Astrocyte of the spinal cord (primary cell): ENCODE measurements around the gene ARMC6.
"Not testable (repeated sequence)": the region's sequence is repeated elsewhere in the genome, so short reads cannot be mapped to it uniquely, and the experiment has no call there.

Experiments
- DNase-seq: peaks from one replicate; pipeline ENCODE4 v3.0.0; 2011; ENCODE audit warnings: low read depth, low spot score
- H3K4me3 ChIP-seq: 2 replicates; pipeline ENCODE4 v1.5.1; 2011; ENCODE audit warnings: low read depth, mild to moderate bottlenecking, low read length, moderate library complexity
- in situ Hi-C: cut with HindIII; loops from 2 replicates; pipeline ENCODE4 v1.10.0; 2017; ENCODE audit warnings: low sequenced_read_pairs
- TF ChIP-seq, protein P1 (sequence below): IDR thresholded peaks from 2 replicates; pipeline ENCODE4 v1.5.1; 2012; ENCODE audit warnings: low read depth, mild to moderate bottlenecking, low read length, inconsistent platforms

ARMC6 gene

DNA sequence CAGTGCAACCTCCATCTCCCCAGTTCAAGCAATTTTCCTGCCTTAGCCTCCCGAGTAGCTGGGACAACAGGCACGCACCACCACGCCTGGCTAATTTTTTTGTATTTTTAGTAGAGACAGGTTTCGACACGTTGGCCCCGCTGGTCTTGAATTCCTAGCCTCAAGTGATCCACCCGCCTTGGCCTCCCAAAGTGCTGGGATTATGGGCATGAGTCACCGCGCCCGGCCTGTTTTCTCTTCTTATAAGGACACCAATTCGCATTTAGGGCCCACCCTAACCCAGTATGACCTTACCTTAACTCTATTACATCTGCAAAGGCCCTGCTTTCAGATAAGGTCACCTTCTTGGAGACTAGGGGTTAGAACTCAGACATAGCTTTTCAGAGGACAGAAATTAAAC lies 69.8 kb downstream of the ARMC6 start:
- DNase-seq, result no peak
- TF ChIP-seq, protein P1, sequence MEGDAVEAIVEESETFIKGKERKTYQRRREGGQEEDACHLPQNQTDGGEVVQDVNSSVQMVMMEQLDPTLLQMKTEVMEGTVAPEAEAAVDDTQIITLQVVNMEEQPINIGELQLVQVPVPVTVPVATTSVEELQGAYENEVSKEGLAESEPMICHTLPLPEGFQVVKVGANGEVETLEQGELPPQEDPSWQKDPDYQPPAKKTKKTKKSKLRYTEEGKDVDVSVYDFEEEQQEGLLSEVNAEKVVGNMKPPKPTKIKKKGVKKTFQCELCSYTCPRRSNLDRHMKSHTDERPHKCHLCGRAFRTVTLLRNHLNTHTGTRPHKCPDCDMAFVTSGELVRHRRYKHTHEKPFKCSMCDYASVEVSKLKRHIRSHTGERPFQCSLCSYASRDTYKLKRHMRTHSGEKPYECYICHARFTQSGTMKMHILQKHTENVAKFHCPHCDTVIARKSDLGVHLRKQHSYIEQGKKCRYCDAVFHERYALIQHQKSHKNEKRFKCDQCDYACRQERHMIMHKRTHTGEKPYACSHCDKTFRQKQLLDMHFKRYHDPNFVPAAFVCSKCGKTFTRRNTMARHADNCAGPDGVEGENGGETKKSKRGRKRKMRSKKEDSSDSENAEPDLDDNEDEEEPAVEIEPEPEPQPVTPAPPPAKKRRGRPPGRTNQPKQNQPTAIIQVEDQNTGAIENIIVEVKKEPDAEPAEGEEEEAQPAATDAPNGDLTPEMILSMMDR, result no peak
- in situ Hi-C loops, result no loop called here
- H3K4me3 ChIP-seq, result no peak overlapping the region

DNA sequence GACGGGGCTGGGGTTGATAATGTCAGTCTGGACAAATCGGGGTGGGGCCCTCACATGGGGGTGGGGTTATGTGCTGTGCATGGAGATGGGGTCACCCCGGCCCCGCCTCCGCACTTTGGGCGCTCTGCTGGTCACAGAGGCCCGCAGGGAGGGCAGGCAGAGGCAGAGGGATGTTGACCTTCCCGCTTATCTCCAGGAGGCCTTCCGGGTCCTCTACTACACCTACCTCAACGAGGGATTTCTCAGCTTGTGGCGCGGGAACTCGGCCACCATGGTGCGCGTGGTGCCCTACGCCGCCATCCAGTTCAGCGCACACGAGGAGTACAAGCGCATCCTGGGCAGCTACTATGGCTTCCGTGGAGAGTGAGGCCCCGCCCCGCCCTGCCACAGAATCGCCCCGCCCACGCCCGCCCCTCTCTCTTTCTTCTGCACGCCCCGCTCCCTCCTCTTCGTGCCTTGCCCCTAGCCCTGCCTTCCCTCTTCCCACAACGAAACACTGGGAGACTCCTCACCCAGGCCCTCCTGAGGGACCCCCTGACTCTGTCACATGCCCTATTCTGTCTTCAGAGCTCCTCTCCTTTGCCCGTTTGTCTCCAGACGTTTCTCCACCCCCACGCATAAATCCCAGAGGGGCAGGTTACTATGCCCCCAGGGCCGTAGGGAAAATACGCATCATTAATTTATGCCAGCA lies 72.1 kb downstream of the ARMC6 start:
- peak; percentile 47 for DNase-seq
- in situ Hi-C loops, result no loop called here
- TF ChIP-seq, protein P1, result no peak
- H3K4me3 ChIP-seq, result peak overlapping the region; percentile 37

DNA sequence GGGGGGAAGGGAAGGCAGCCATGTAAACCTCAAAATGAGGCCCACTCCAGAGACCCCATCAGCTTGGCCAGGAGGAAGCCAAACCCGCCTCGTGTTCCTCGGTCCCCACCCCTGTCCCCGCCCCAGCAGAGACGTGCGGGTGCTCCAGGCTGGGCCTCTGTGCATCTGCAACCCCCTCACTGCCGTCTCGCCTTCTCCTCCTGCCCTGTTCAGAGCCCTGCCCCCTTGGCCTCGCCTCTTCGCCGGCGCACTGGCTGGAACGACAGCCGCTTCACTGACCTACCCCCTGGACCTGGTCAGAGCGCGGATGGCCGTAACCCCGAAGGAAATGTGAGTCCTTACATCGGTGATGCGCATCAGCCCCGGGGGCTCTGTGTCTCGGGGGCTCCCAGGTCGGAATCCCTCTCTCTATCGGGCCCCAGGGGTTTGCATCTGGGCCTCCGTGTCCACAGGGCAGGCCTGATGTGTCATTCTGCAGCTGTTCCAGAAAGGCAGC lies 72.7 kb downstream of the ARMC6 start:
- TF ChIP-seq, protein P1, result no peak
- in situ Hi-C loops, result no loop called here
- DNase-seq, result no peak
- peak overlapping the region; percentile 37 for H3K4me3 ChIP-seq

DNA sequence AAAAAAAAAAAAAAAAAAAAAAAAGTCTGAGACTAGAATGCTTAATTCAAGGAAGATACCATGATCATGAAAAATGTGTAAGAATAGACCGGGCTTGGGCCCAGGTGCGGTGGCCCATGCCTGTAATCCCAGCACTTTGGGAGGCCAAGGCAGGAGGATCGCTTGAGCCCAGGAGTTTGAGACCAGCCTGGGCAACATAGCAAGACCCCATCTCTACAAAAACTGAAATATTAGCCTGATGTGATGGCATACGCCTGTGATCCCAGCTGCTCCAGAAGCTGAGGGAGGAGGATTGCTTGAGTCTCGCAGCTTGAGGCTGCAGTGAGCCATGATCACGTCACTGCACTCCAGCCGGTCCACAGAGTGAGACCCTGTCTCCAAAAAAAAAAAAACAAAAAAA lies 73.5 kb downstream of the ARMC6 start:
- in situ Hi-C loops, DNase-seq, H3K4me3 ChIP-seq: not testable (repeated sequence)

DNA sequence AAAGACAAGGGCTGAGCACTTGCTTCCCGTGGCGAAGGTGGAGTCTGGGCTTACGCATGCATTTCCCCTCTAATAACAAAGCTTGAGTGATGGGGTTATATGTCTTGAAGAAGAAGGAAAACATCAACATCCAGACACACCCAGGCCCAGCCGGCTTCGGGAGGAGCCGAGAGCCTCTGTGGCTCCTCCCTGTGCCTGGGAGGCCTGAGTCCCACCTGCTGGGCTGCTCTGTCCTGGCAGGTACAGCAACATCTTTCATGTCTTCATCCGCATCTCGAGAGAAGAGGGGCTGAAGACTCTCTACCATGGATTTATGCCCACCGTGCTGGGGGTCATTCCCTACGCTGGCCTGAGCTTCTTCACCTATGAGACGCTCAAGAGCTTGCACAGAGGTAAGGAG lies 74.3 kb downstream of the ARMC6 start:
- TF ChIP-seq, protein P1, result no peak
- in situ Hi-C loops, result no loop called here
- H3K4me3 ChIP-seq, result no peak overlapping the region
- no peak for DNase-seq
